ENCODE results near the gene ZMYND11.

The ZMYND11 gene

GRCh38 chr10:191703-192518 is 56.7 kb downstream of the ZMYND11 start:
- DNase-seq (ENCODE audit: low spot score): no peak

GRCh38 chr10:194281-194680 is 59.0 kb downstream of the ZMYND11 start:
- no peak for DNase-seq (ENCODE audit: low spot score)

- DNase-seq (ENCODE audit: low spot score): no peak
Observed at GRCh38 chr10:200405-200804, 65.2 kb downstream of the ZMYND11 start.

GRCh38 chr10:201328-201771 is 66.1 kb downstream of the ZMYND11 start:
- no peak for DNase-seq (ENCODE audit: low spot score)

- no peak for DNase-seq (ENCODE audit: low spot score)
Observed at GRCh38 chr10:208616-209015, 73.4 kb downstream of the ZMYND11 start.

GRCh38 chr10:209357-209756 is 74.1 kb downstream of the ZMYND11 start:
- DNase-seq (ENCODE audit: low spot score): no peak

GRCh38 chr10:210297-210696 is 75.0 kb downstream of the ZMYND11 start:
- DNase-seq (ENCODE audit: low spot score): no peak

GRCh38 chr10:215444-215843 is 80.2 kb downstream of the ZMYND11 start:
- DNase-seq (ENCODE audit: low spot score): no peak

- DNase-seq (ENCODE audit: low spot score): no peak
Observed at GRCh38 chr10:218798-219197, 83.5 kb downstream of the ZMYND11 start.

GRCh38 chr10:219731-220472 is 84.6 kb downstream of the ZMYND11 start:
- no peak for DNase-seq (ENCODE audit: low spot score)

GRCh38 chr10:224571-224970 is 89.3 kb downstream of the ZMYND11 start:
- DNase-seq (ENCODE audit: low spot score): no peak

- DNase-seq (ENCODE audit: low spot score): no peak
Observed at GRCh38 chr10:226018-226417, 90.8 kb downstream of the ZMYND11 start.

- no peak for DNase-seq (ENCODE audit: low spot score)
Observed at GRCh38 chr10:227014-227413, 91.8 kb downstream of the ZMYND11 start.

GRCh38 chr10:228366-228765 is 93.1 kb downstream of the ZMYND11 start:
- DNase-seq (ENCODE audit: low spot score): no peak

GRCh38 chr10:230758-231157 is 95.5 kb downstream of the ZMYND11 start:
- no peak for DNase-seq (ENCODE audit: low spot score)

GRCh38 chr10:232061-232460 is 96.8 kb downstream of the ZMYND11 start:
- DNase-seq (ENCODE audit: low spot score): no peak

- DNase-seq (ENCODE audit: low spot score): no peak
Observed at GRCh38 chr10:232878-233277, 97.6 kb downstream of the ZMYND11 start.

- no peak for DNase-seq (ENCODE audit: low spot score)
Observed at GRCh38 chr10:234708-235406, 99.6 kb downstream of the ZMYND11 start.

GRCh38 chr10:235915-236314 is 100.7 kb downstream of the ZMYND11 start:
- no peak for DNase-seq (ENCODE audit: low spot score)

GRCh38 chr10:239109-239508 is 103.9 kb downstream of the ZMYND11 start:
- no peak for DNase-seq (ENCODE audit: low spot score)

- DNase-seq (ENCODE audit: low spot score): peak; percentile 33
Observed at GRCh38 chr10:241451-241850, 106.2 kb downstream of the ZMYND11 start.

- DNase-seq (ENCODE audit: low spot score): no peak
Observed at GRCh38 chr10:241966-242643, 106.8 kb downstream of the ZMYND11 start.

All from cerebellar cortex (tissue), 1 donor.